Measurements from ENCODE around the gene INPP5D. TPM values are rescaled to one million over a fixed set of nuclear protein-coding genes. Genes with fewer than 3 reads are reported as not detected.

Gene INPP5D
- total RNA-seq, 2 donors from 2014 or later, result 0.66 to 3.0 TPM

GRCh38 chr2:233223059-233223894, 163.1 kb downstream of the INPP5D start:
- no peaks in the 10 kb centered on the region for H3K9me3 ChIP-seq (ENCODE audit: control insufficient read depth, low read length)
- peaks cover 6% of the 10 kb centered on the region for H3K9me3 Mint-ChIP-seq
- no peak overlapping the region for H3K9ac ChIP-seq (ENCODE audit: extremely low read depth, low read length, poor library complexity, severe bottlenecking)
- no peak overlapping the region for H3K4me3 ChIP-seq (ENCODE audit: low read length)
- H3K4me3 Mint-ChIP-seq, result no peak overlapping the region
- WGBS, 2 experiments (ENCODE audit: insufficient coverage in 1 of 2, insufficient read length in 1 of 2), result 95% methylated on average over 7 to 14 of the region's 14 CpGs
- H3K4me1 ChIP-seq (ENCODE audit: control insufficient read depth, insufficient read depth, low read length), result no peaks in the 10 kb centered on the region
- H3K27ac ChIP-seq (ENCODE audit: low read depth, low read length), result no peak overlapping the region
- H3K27me3 Mint-ChIP-seq (ENCODE audit: insufficient read depth), result peaks cover 4% of the 10 kb centered on the region
- H3K27me3 ChIP-seq (ENCODE audit: control insufficient read depth, insufficient read depth, low read length, poor library complexity, severe bottlenecking), result no peaks in the 10 kb centered on the region
- TF ChIP-seq CTCF (conservative IDR thresholded peaks at IDR 0.05), result no peak
- H3K36me3 Mint-ChIP-seq (ENCODE audit: low read depth), result no peaks in the 10 kb centered on the region
- DNase-seq, result no peak
- no peak overlapping the region for H3K27ac Mint-ChIP-seq
- no peaks in the 10 kb centered on the region for H3K36me3 ChIP-seq (ENCODE audit: control insufficient read depth, insufficient read depth, low read length)
- H3K4me1 Mint-ChIP-seq, result no peaks in the 10 kb centered on the region

GRCh38 chr2:233225230-233226068, 165.3 kb downstream of the INPP5D start:
- H3K9ac ChIP-seq (ENCODE audit: extremely low read depth, low read length, poor library complexity, severe bottlenecking), result no peak overlapping the region

More at GRCh38 chr2:233225230-233226068, 165.3 kb downstream of the INPP5D start:
- H3K4me1 ChIP-seq (ENCODE audit: control insufficient read depth, insufficient read depth, low read length), result no peaks in the 10 kb centered on the region
- no peak overlapping the region for H3K4me3 Mint-ChIP-seq
- WGBS, 2 experiments (ENCODE audit: insufficient coverage in 1 of 2, insufficient read length in 1 of 2), result 92 to 94% methylated on average over 4 to 5 of the region's 5 CpGs
- H3K27ac Mint-ChIP-seq, result no peak overlapping the region
- TF ChIP-seq CTCF (conservative IDR thresholded peaks at IDR 0.05), result no peak
- H3K36me3 ChIP-seq (ENCODE audit: control insufficient read depth, insufficient read depth, low read length), result no peaks in the 10 kb centered on the region
- no peaks in the 10 kb centered on the region for H3K36me3 Mint-ChIP-seq (ENCODE audit: low read depth)
- H3K27ac ChIP-seq (ENCODE audit: low read depth, low read length), result no peak overlapping the region
- H3K9me3 Mint-ChIP-seq, result peaks cover 6% of the 10 kb centered on the region
- no peaks in the 10 kb centered on the region for H3K4me1 Mint-ChIP-seq
- H3K27me3 Mint-ChIP-seq (ENCODE audit: insufficient read depth), result peaks cover 4% of the 10 kb centered on the region
- H3K27me3 ChIP-seq (ENCODE audit: control insufficient read depth, insufficient read depth, low read length, poor library complexity, severe bottlenecking), result no peaks in the 10 kb centered on the region
- DNase-seq, result no peak
- no peak overlapping the region for H3K4me3 ChIP-seq (ENCODE audit: low read length)
- H3K9me3 ChIP-seq (ENCODE audit: control insufficient read depth, low read length), result no peaks in the 10 kb centered on the region
